SIG-M5 treated with dmso at 0.1 percent for 504 hours (cell line): Measurements from ENCODE around the gene GLI1.

ENCODE experiments used
- DNase-seq: peaks from one replicate; lab custom pipeline; 2025; ENCODE audit not compliant: unreplicated experiment; lab: John Stamatoyannopoulos, UW

Gene GLI1

GRCh38 chr12:57460841-57461275 lies 1.3 kb downstream of the GLI1 start:
- no peak for DNase-seq

GRCh38 chr12:57461276-57461916 lies 1.8 kb downstream of the GLI1 start:
- DNase-seq, result no peak

GRCh38 chr12:57461917-57462250 lies 2.3 kb downstream of the GLI1 start:
- no peak for DNase-seq

GRCh38 chr12:57462251-57462911 lies 2.8 kb downstream of the GLI1 start:
- DNase-seq, result peak; percentile 90

- no peak for DNase-seq
These were observed 3.3 kb downstream of the GLI1 start for GRCh38 chr12:57462912-57463253.

- DNase-seq, result no peak
These were observed 5.0 kb downstream of the GLI1 start for GRCh38 chr12:57464569-57464968.

GRCh38 chr12:57465030-57465746 lies 5.6 kb downstream of the GLI1 start:
- DNase-seq, result no peak

GRCh38 chr12:57465747-57466505 lies 6.3 kb downstream of the GLI1 start:
- no peak for DNase-seq

GRCh38 chr12:57467212-57467874 lies 7.8 kb downstream of the GLI1 start:
- DNase-seq, result no peak

- no peak for DNase-seq
These were observed 8.3 kb downstream of the GLI1 start for GRCh38 chr12:57467915-57468314.

- DNase-seq, result no peak
These were observed 9.9 kb downstream of the GLI1 start for GRCh38 chr12:57469296-57470164.

GRCh38 chr12:57470286-57470969 lies 10.8 kb downstream of the GLI1 start:
- no peak for DNase-seq

- DNase-seq, result no peak
These were observed 11.5 kb downstream of the GLI1 start for GRCh38 chr12:57470970-57471656.

GRCh38 chr12:57471661-57472060 lies 12.1 kb downstream of the GLI1 start:
- DNase-seq, result no peak

GRCh38 chr12:57472391-57472790 lies 12.8 kb downstream of the GLI1 start:
- DNase-seq, result no peak

GRCh38 chr12:57473392-57473791 lies 13.8 kb downstream of the GLI1 start:
- DNase-seq, result no peak

GRCh38 chr12:57473886-57474285 lies 14.3 kb downstream of the GLI1 start:
- DNase-seq, result no peak

GRCh38 chr12:57474430-57474829 lies 14.8 kb downstream of the GLI1 start:
- no peak for DNase-seq

GRCh38 chr12:57474862-57475261 lies 15.3 kb downstream of the GLI1 start:
- no peak for DNase-seq
